Chondrocyte (in vitro differentiated cells): ENCODE measurements around the gene IFT27. TPM values are rescaled to one million over a fixed set of nuclear protein-coding genes. Genes with fewer than 3 reads are reported as not detected.

Source experiments
- DNase-seq: peaks from one replicate; pipeline ENCODE4 v3.0.0; 2021; ENCODE audit warnings: mixed read lengths, low spot score
- H3K27ac Mint-ChIP-seq: one replicate; pipeline ENCODE4 v1.8.0; 2021; ENCODE audit warnings: mild to moderate bottlenecking, moderate library complexity, mixed read lengths; ENCODE audit not compliant: unreplicated experiment
- H3K27me3 Mint-ChIP-seq: 2 replicates; pipeline ENCODE4 v1.8.0; 2021; ENCODE audit warnings: low read depth, mixed read lengths
- H3K36me3 Mint-ChIP-seq: 2 replicates; pipeline ENCODE4 v1.8.0; 2021; ENCODE audit warnings: low read depth, mixed read lengths
- H3K4me1 Mint-ChIP-seq: 2 replicates; pipeline ENCODE4 v1.8.0; 2021; ENCODE audit warnings: low read depth, mild to moderate bottlenecking, mixed read lengths
- H3K4me3 Mint-ChIP-seq: one replicate; pipeline ENCODE4 v1.8.0; 2021; ENCODE audit warnings: mild to moderate bottlenecking, moderate library complexity, mixed read lengths; ENCODE audit not compliant: unreplicated experiment
- H3K9me3 Mint-ChIP-seq: 2 replicates; pipeline ENCODE4 v1.8.0; 2021; ENCODE audit warnings: low read depth, mixed read lengths
- CTCF ChIP-seq: fragments of 200-600 bp; sonication (generic); IDR thresholded peaks from 2 replicates; pipeline ENCODE4 v1.5.0; 2021; ENCODE audit warnings: antibody characterized with exemption, mild to moderate bottlenecking, moderate library complexity
- total RNA-seq: library from RNA; stranded (reverse); gene quantifications from 3 replicates; pipeline ENCODE4 v1.2.1, GENCODE V29; 2021

Gene IFT27
- total RNA-seq, 1 donor from 2014 or later: 24.4 TPM

GRCh38 chr22:36737776-36738175, 38.1 kb downstream of the IFT27 start:
- Mint-ChIP-seq H3K9me3 (peaks cover 8% of the 10 kb centered on the region), H3K27me3 (peaks cover 60% of the 10 kb centered on the region), H3K36me3 (no peaks in the 10 kb centered on the region), H3K27ac (no peak overlapping the region), H3K4me1 (no peaks in the 10 kb centered on the region), H3K4me3 (no peak overlapping the region)
- no peak for DNase-seq
- TF ChIP-seq CTCF: no peak

GRCh38 chr22:36736701-36737320, 39.1 kb downstream of the IFT27 start:
- DNase-seq: no peak
- Mint-ChIP-seq H3K27me3 (peaks cover 67% of the 10 kb centered on the region), H3K9me3 (peaks cover 8% of the 10 kb centered on the region)

GRCh38 chr22:36734171-36735058, 41.5 kb downstream of the IFT27 start:
- no peak overlapping the region for H3K4me3 Mint-ChIP-seq
- H3K9me3 Mint-ChIP-seq: peaks cover 6% of the 10 kb centered on the region
- peak; percentile 50 for DNase-seq
- H3K27me3 Mint-ChIP-seq: peaks cover 72% of the 10 kb centered on the region
- peaks cover 4% of the 10 kb centered on the region for H3K36me3 Mint-ChIP-seq
- H3K27ac Mint-ChIP-seq: no peak overlapping the region
- TF ChIP-seq CTCF: no peak
- no peaks in the 10 kb centered on the region for H3K4me1 Mint-ChIP-seq

More at GRCh38 chr22:36736701-36737320, 39.1 kb downstream of the IFT27 start:
- Mint-ChIP-seq H3K36me3 (peaks cover 4% of the 10 kb centered on the region), H3K4me1 (no peaks in the 10 kb centered on the region), H3K27ac (no peak overlapping the region), H3K4me3 (no peak overlapping the region)
- TF ChIP-seq CTCF: no peak

- no peak overlapping the region for H3K27ac Mint-ChIP-seq
- no peaks in the 10 kb centered on the region for H3K9me3 Mint-ChIP-seq
- DNase-seq: peak; percentile 21
- peaks cover 75% of the 10 kb centered on the region for H3K27me3 Mint-ChIP-seq
- TF ChIP-seq CTCF: no peak
- no peak overlapping the region for H3K4me3 Mint-ChIP-seq
- H3K36me3 Mint-ChIP-seq: peaks cover 4% of the 10 kb centered on the region
- no peaks in the 10 kb centered on the region for H3K4me1 Mint-ChIP-seq
These were observed 42.6 kb downstream of the IFT27 start for GRCh38 chr22:36733271-36733670.

- H3K9me3 Mint-ChIP-seq: no peaks in the 10 kb centered on the region
- H3K36me3 Mint-ChIP-seq: peaks cover 4% of the 10 kb centered on the region
- TF ChIP-seq CTCF: no peak
- H3K4me1 Mint-ChIP-seq: no peaks in the 10 kb centered on the region
- H3K4me3 Mint-ChIP-seq: no peak overlapping the region
- H3K27me3 Mint-ChIP-seq: peaks cover 75% of the 10 kb centered on the region
- DNase-seq: peak; percentile 24
- no peak overlapping the region for H3K27ac Mint-ChIP-seq
These were observed 43.3 kb downstream of the IFT27 start for GRCh38 chr22:36732609-36733008.
